NCI-H1694 (cell line): ENCODE data around the gene TEX53.

ENCODE experiments used
- DNase-seq: peaks from one replicate; lab custom pipeline; 2025; lab: John Stamatoyannopoulos, UW

The TEX53 gene

GRCh38 chr9:114638404-114638803 is 19.2 kb downstream of the TEX53 start:
- DNase-seq: no peak

DNA sequence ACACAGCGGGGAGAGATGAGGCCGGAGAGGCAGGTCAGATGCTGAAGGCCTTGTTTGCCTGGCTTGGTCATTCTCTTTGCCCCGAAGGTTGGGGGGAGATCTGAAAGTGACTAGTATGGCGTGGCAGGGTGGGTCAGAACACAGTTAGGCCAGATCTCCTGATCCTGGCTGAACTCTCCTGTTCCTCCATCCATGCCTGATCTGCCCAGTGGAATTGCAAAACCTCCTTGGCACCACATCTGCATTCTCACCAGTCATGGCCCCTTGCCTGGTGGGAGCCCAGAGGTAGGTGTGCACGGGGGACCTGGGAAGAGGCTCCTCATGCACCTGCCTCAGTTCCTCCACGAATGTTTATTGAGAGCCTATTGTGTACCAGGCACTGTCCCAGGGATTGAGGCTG is 23.2 kb downstream of the TEX53 start:
- no peak for DNase-seq

- no peak for DNase-seq
Observed at GRCh38 chr9:114633438-114634089, 24.0 kb downstream of the TEX53 start.

- no peak for DNase-seq
Observed at GRCh38 chr9:114631166-114631565, 26.4 kb downstream of the TEX53 start.

DNA sequence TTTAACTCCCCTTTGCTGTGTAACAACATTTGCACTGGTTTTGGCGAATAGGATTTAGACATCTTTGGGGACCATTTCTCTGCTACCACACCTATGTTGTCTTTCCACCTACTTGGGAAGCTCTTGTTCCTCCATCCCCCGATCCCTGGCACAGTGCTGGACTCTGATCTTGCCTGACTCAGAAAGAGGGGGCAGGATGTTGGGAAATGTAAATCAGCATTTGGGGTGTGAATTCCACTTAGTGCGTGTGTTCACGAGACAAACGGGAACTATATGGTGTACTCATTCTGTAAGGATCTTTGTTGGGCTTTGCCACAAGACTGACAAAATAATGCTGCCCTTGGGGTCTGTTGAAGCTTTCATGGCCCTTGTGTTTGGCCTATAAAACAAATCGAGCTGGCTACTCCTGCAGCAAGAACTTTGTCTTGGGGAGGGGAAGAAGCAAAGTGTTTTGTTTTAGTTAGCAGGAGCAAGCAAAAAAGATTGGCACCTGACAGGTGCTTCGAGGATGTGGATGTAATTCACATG is 28.0 kb downstream of the TEX53 start:
- DNase-seq: no peak

- DNase-seq: no peak
Observed at GRCh38 chr9:114627553-114627952, 30.1 kb downstream of the TEX53 start.

- DNase-seq: no peak
Observed at GRCh38 chr9:114626415-114627020, 31.1 kb downstream of the TEX53 start.

DNA sequence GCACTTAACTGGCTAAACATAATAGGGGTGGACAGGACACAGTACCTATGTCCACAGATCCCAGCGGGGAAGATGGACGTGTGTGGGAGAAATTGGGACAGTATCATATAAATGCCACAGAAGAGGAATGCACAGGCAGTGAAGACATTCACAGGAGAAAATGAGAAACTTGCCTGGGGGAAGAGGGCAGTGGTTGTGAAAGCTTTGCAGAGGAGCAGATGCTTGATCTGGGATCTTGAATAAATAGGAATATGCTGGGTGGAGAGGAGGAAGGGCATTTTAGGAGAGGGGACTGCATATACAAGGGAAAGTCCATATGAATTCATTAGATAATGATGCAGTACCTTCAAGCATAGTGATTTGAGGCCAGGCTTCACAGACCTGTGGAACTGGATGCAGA is 32.9 kb downstream of the TEX53 start:
- DNase-seq: no peak

- no peak for DNase-seq
Observed at GRCh38 chr9:114621975-114622609, 35.5 kb downstream of the TEX53 start.

GRCh38 chr9:114621561-114621960 is 36.0 kb downstream of the TEX53 start:
- DNase-seq: no peak

GRCh38 chr9:114619191-114619761 is 38.3 kb downstream of the TEX53 start:
- DNase-seq: no peak

DNA sequence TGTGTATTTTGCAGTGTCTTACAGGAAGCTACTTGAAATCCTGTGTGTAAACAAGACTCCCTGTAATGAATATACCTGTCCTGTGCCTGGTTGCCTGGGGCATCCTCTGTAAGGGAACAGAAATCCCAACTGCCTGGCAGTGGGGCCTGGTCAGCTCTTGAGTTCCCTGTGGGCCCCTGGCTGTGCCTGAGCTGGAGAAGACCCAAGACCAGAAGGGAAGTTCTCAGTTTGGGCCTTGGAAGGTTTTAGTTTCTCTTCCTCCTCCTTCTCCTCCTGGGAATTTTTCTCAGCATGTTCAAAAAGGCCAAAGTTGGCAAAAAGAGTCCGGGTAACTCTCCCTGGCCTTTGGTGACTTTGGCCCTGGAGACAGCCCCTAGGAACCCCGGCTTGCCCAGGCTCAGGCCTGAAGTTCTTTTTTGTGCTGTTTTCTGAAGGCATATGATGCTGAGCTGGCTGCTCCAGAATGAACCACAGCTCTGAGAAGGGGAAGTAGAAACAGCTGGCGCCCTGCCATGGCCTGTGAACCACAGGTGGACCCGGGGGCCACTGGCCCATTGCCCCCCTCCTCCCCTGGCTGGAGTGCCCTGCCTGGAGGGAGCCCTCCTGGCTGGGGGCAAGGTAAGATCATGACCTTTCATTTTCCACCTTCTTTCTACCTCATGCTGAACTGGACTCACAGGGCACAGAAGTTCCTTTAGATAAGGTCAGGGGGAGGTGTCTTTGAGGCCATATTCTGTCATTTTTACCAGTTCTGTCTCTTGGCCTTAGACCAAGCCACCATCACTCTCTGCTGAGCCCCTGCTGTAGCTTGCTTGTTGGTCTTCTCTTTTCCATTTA is 40.7 kb downstream of the TEX53 start:
- no peak for DNase-seq

GRCh38 chr9:114614373-114614772 is 43.2 kb downstream of the TEX53 start:
- DNase-seq: no peak

GRCh38 chr9:114613919-114614318 is 43.7 kb downstream of the TEX53 start:
- no peak for DNase-seq

DNA sequence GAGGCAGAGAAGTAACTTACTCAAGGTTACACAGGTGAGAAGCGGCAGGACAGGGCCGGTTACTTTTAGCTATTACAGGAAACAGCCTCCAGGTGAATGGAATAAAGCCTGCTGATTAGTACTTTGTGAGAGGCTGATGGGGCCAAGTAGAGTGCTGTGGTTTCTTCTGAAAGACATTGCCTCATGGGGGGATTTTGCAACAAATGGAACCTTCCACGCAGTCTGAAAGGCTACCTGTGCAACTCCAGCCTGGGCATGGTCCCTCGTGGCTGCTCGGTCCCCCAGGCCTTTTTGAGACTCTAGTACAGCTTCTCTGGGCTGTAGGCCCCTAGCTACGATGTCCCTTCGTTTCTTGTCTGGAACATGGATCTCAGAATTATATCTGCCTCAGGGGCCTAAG is 44.5 kb downstream of the TEX53 start:
- DNase-seq: no peak

DNA sequence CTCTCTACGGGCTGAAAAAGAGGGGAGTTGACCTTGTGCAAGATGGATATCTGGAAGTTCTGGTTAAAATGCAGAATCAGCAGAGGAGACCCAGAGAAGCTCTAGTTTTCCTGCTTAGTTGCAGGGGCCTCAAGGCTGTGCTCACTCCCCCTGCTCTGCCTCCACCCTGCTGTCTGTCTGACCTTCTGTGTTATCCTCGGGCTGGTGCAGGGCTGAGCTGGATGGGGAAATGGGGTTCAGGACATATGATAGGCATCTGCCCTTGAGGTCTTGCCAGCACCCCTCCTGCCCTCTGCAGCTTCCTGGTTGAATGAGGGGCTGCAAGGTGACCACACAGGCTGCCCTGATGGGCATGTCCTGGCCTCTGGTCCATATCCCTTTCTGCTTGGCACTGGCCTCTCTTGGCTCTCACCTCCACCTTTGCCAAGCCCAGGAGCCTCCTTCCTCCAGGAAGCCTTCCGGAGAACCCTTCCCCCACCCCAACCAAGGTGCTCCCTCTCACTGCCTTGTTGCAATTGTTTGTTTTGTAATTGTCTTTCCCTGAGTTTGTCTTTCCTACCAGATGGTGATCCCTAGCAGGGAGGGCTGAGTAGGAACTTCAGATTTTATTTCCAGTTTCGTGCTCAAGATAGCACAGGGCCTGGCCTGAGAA is 45.2 kb downstream of the TEX53 start:
- no peak for DNase-seq

GRCh38 chr9:114611516-114612271 is 45.9 kb downstream of the TEX53 start:
- DNase-seq: no peak

DNA sequence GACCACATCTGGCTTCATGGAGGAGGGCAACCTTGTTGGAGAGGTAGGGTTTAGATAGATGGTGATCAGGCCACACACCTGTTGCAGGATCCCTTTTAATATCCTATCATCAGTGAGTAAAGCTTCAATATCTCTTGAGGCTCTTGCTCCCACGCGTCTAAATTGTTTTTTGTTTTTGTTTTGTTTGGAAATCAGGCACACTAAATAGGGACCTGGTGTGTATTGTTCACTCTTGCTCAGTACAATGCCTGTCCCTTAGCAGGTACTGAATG is 49.1 kb downstream of the TEX53 start:
- DNase-seq: no peak

- no peak for DNase-seq
Observed at GRCh38 chr9:114607671-114608524, 49.7 kb downstream of the TEX53 start.

DNA sequence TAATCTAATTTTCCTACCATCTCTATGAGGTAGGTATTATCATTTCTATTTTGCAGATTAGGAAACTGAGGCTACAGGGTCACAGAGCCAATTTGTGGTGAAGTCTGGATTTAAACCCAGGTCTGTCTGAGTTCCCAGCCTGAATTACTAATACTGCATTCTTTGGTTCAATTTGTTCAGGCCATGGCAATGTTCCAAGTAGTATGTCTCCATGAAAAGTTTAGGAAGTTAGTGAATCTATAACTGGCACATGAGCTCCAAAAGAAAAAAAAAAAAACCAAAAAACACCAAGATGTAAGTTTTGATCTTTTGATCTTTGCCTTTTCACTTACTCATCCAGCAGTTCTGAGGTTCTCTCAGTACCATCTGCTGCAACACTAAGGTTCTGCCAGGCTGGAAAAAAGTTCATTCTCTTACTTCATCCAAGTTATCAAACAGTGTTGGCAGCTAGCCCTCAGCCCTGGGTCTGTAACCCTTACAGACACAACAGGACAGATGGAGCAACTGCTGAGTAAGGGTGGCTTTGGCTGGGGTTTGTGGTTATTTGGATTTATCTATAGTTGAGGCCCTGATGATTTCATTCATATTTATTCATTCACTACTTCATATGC is 50.9 kb downstream of the TEX53 start:
- no peak for DNase-seq
